ENCODE results near the gene TNFRSF25.
A peak's percentile ranks its signal among the peaks of the same experiment; 100 is the strongest.

Gene TNFRSF25

DNA sequence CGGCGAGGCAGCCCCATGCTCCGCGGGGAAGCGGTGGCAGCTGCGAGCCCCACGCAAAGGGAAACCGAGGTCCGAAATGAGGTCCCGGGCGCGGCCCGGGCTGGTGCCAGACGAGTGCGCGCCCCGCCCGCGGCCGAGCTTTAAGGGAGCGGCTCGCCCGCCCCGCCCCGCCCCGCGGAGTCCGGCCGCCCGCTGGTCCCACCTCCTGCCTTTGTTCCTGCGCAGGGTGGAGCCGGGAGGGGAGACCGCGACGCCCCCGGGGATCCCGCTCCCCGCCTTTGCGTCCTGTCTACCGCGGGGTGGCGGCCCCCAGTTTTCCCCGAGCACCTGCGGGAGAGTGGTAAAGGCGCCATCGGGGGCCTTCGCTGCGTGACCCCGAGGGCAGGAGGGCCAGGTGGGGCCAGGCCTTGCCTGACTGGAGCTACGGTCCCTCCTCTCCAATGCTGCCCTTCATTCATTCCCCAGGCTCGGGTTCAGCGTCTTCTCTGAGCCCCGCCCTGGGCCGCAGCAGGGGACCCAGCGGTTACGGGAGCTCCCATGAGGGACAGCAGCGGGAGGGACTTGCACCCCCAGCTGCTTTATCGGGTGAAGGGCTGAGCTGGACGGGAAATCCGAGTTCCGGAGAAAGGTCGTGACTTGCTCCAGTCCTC is 46.0 kb downstream of the TNFRSF25 start, which contains the start of gene HES2:
HES2 (minus strand) TSS at position 116 of the 650 bp plus-strand sequence; CDS start at position 17, 99 bp downstream.
- peak; percentile 66 for DNase-seq (ENCODE audit: low spot score)
- TF ChIP-seq, protein P1, sequence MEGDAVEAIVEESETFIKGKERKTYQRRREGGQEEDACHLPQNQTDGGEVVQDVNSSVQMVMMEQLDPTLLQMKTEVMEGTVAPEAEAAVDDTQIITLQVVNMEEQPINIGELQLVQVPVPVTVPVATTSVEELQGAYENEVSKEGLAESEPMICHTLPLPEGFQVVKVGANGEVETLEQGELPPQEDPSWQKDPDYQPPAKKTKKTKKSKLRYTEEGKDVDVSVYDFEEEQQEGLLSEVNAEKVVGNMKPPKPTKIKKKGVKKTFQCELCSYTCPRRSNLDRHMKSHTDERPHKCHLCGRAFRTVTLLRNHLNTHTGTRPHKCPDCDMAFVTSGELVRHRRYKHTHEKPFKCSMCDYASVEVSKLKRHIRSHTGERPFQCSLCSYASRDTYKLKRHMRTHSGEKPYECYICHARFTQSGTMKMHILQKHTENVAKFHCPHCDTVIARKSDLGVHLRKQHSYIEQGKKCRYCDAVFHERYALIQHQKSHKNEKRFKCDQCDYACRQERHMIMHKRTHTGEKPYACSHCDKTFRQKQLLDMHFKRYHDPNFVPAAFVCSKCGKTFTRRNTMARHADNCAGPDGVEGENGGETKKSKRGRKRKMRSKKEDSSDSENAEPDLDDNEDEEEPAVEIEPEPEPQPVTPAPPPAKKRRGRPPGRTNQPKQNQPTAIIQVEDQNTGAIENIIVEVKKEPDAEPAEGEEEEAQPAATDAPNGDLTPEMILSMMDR (IDR thresholded peaks at IDR 0.05; ENCODE audit: extremely low read depth, missing control alignments), result no peak

DNA sequence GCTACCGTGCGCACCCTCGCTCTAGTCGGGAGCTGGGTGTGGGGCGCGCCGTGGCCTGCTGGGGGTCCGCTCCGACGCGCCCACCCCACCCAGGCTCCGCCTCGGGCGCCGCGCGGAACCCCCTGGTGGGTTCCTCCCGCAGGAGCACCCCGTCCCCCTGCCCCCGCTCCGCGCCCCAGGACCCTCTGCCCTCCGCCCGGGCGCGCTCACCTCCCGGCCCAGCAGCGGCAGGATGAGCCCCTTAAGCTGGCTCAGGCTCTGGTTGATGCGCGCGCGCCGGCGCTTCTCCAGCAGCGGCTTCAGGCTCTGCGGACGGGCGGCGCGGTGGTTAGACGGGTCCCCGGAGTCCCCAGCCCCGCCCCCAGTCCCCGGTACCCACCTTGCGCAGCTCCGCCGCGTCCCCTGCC is 46.6 kb downstream of the TNFRSF25 start:
- TF ChIP-seq, protein P1 (IDR thresholded peaks at IDR 0.05; ENCODE audit: extremely low read depth, missing control alignments), result no peak

DNA sequence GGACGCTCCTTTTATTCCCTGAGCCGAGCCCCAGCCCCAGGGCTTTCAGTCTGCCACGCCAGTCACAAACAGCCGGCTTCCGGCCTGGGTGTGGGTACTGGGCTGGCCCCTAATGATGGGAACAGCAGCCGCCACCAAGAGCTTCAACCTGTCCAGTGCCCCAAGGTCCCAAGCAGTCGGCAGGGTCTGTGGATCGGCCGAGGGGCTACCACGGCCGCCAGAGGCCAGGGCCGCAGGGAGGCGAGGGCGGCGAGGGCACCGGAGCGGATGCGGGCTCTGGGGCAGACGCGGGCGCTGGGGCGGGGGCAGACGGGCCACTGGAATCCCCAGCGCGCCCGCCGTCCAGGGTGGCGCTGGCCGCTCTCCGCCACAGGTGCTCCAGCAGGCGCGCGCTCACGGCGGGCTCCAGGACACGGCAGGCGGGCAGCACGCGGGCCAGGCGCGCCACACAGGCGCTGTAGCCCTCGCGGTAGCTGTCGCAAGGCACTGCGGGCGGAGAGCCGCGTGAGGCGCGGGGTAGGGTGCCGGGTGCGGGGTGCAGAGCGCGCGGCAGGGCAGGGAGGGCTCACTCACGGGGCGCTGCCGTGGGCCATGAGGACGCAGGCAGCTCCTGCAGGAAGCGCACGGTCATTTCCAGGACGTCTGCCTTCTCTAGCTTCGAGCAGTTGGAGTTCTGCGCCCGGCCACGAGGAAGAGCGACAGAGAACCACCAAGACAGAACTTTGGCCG is 47.1 kb downstream of the TNFRSF25 start:
- TF ChIP-seq, protein P1 (IDR thresholded peaks at IDR 0.05; ENCODE audit: extremely low read depth, missing control alignments), result no peak
- DNase-seq (ENCODE audit: low spot score), result no peak

More for the DNA sequence above, 46.6 kb downstream of the TNFRSF25 start:
- no peak for DNase-seq (ENCODE audit: low spot score)

DNA sequence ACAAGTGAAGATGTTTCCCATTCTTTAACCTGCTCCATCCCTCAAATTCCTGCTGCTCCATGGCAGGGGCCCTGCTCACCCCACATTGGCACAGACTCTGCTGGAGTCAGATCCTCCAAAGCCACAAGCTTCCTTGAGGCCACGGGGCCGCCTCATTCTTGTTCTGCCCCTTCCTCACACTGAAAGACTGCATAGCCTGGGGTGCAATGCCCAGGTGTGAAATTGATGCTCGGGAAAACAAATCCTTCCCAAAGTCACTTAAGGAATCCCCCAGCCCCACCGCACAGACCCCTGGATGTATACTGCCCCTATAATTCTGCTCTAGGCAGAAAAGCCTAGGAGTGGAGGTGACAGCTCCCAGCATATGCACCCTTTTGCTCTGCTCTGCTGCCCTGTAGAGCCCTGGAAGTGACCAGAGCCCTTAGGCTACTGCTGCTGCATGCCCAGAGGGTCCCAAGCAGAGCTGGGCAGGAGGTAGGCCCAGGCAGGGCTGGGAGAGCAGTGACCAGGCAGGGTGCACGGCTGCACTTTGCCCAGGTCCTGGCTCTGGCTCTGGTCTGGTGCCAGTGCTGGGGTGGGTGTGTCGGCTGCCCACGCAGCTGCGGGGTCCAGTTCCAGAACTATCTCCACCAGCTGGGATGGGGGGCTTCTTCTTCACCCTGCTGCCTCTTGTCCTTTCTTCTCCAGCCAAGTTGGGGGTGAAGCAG is 47.9 kb downstream of the TNFRSF25 start:
- DNase-seq (ENCODE audit: low spot score), result no peak
- TF ChIP-seq, protein P1 (IDR thresholded peaks at IDR 0.05; ENCODE audit: extremely low read depth, missing control alignments), result no peak

DNA sequence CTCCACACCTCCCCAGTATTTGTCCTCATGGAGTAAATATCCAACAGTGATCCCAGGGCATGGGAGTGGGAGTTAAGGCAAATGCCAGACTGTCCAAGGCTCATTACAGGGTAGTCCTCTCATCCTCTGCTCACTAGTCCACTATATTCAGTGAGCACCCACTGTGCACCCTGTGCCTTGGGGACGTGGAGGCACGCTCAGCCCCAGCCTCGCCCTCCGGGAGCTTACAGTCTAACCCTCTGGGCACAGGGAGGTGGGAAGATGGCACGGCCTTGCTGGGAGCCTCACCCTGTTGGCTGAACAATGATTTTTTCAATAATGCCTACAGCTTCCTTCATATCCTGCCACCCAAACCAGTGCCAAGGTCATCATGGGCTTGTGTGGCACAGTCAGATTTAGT is 49.1 kb downstream of the TNFRSF25 start:
- DNase-seq (ENCODE audit: low spot score), result no peak
- TF ChIP-seq, protein P1 (IDR thresholded peaks at IDR 0.05; ENCODE audit: extremely low read depth, missing control alignments), result no peak

DNA sequence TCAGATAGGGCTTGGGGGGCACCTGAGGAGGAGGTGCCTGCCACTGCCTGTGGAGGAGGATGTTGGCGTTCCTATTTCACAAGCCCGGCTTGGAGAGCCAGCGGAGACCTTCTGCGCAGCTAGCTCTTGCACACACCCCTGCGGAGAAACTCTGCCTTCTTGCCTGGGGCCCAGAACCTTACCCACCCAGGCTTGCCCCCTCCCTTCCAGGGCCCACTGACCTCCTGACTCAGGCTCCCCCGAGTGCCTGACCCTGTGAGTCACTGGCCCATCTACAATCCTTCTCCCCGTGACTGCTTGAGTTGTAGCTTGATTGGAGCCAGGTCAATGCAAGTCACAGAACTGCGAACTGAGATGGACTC is 49.7 kb downstream of the TNFRSF25 start:
- TF ChIP-seq, protein P1 (IDR thresholded peaks at IDR 0.05; ENCODE audit: extremely low read depth, missing control alignments), result no peak
- no peak for DNase-seq (ENCODE audit: low spot score)
